AG04449 (cell line): ENCODE data around the gene BCAR1.
A peak's percentile ranks its signal among the peaks of the same experiment; 100 is the strongest.

Source experiments
- CTCF ChIA-PET: fragments of 350-600 bp; formaldehyde crosslinking; extraction: SDS; loops from one replicate; lab custom pipeline; 2021; ENCODE audit warnings: antibody characterized with exemption; lab: Yijun Ruan, JAX
- POLR2A ChIA-PET: fragments of 400-600, 350-600 bp; formaldehyde crosslinking; extraction: SDS; loops from one replicate; lab custom pipeline; 2020; ENCODE audit warnings: antibody characterized with exemption, inconsistent platforms; lab: Yijun Ruan, JAX
- DNase-seq: peaks from one replicate; pipeline ENCODE4 v3.0.0-alpha.2; 2010; ENCODE audit warnings: low read depth, low spot score
- H3K4me3 ChIP-seq: 2 replicates; pipeline ENCODE4 v1.5.1; 2011; ENCODE audit warnings: low read depth, mild to moderate bottlenecking, control low read depth, low read length
- TF ChIP-seq, protein P1 (sequence below): IDR thresholded peaks from one replicate; pipeline ENCODE4 v1.5.1; 2011; ENCODE audit warnings: mild to moderate bottlenecking, moderate library complexity, low read length, control low read depth, inconsistent platforms; ENCODE audit not compliant: insufficient read depth; ENCODE audit errors: missing control alignments

The BCAR1 gene

GRCh38 chr16:75248536-75249380 is 2.7 kb downstream of the BCAR1 start:
- ChIA-PET POLR2A (no interaction called here), CTCF (interaction anchor here (0.9 to 2.4 kb wide), 7 partner anchors 9 to 216 kb away, joined by 4 to 15 read pairs (median 5); partner anchors contain the start of gene TMEM170A)
- DNase-seq: no peak
- H3K4me3 ChIP-seq: peak overlapping the region; percentile 84
- TF ChIP-seq, protein P1, sequence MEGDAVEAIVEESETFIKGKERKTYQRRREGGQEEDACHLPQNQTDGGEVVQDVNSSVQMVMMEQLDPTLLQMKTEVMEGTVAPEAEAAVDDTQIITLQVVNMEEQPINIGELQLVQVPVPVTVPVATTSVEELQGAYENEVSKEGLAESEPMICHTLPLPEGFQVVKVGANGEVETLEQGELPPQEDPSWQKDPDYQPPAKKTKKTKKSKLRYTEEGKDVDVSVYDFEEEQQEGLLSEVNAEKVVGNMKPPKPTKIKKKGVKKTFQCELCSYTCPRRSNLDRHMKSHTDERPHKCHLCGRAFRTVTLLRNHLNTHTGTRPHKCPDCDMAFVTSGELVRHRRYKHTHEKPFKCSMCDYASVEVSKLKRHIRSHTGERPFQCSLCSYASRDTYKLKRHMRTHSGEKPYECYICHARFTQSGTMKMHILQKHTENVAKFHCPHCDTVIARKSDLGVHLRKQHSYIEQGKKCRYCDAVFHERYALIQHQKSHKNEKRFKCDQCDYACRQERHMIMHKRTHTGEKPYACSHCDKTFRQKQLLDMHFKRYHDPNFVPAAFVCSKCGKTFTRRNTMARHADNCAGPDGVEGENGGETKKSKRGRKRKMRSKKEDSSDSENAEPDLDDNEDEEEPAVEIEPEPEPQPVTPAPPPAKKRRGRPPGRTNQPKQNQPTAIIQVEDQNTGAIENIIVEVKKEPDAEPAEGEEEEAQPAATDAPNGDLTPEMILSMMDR: no peak

- POLR2A ChIA-PET: no interaction called here
- TF ChIP-seq, protein P1: no peak
- no peak for DNase-seq
- peak overlapping the region; percentile 84 for H3K4me3 ChIP-seq
- CTCF ChIA-PET: interaction anchor here (0.6 to 1.6 kb wide), 3 partner anchors 15 to 137 kb away, joined by 3 to 4 read pairs (median 4); no protein-coding TSS in a partner anchor
These were observed 3.3 kb downstream of the BCAR1 start for GRCh38 chr16:75248142-75248535.

GRCh38 chr16:75247249-75247648 is 4.2 kb downstream of the BCAR1 start:
- no peak overlapping the region for H3K4me3 ChIP-seq
- ChIA-PET POLR2A (interaction anchor here (1.1 kb wide), 1 partner anchor 16 kb away, joined by 3 read pairs; no protein-coding TSS in a partner anchor), CTCF (interaction anchor here (0.6 to 1.6 kb wide), 3 partner anchors 11 to 138 kb away, joined by 3 to 4 read pairs (median 4); no protein-coding TSS in a partner anchor)
- DNase-seq: no peak
- TF ChIP-seq, protein P1: no peak

GRCh38 chr16:75246504-75247205 is 4.8 kb downstream of the BCAR1 start:
- CTCF ChIA-PET: interaction anchor here (1.1 to 4.2 kb wide), 3 partner anchors 10 to 142 kb away, joined by 3 to 29 read pairs (median 4); no protein-coding TSS in a partner anchor
- DNase-seq: no peak
- no peak overlapping the region for H3K4me3 ChIP-seq
- POLR2A ChIA-PET: interaction anchor here (1.1 kb wide), 1 partner anchor 17 kb away, joined by 3 read pairs; no protein-coding TSS in a partner anchor
- TF ChIP-seq, protein P1: no peak

GRCh38 chr16:75244844-75245758 is 6.3 kb downstream of the BCAR1 start:
- DNase-seq: peak; percentile 87
- TF ChIP-seq, protein P1: no peak
- POLR2A ChIA-PET: interaction anchor here (0.7 to 2.1 kb wide), 9 partner anchors 9 to 140 kb away, joined by 3 to 16 read pairs (median 4); no protein-coding TSS in a partner anchor
- peak overlapping the region; percentile 25 for H3K4me3 ChIP-seq
- CTCF ChIA-PET: interaction anchor here (1.0 to 4.2 kb wide), 5 partner anchors 12 to 162 kb away, joined by 3 to 29 read pairs (median 3); no protein-coding TSS in a partner anchor
